ENCODE data around the gene MCTP2. TPM values are rescaled to one million over a fixed set of nuclear protein-coding genes. Genes with fewer than 3 reads are reported as not detected.
"Not testable (repeated sequence)": the region's sequence is repeated elsewhere in the genome, so short reads cannot be mapped to it uniquely, and the experiment has no call there.

Gene MCTP2
- polyA plus RNA-seq, 1 donor from 2014 or later, result 12.2 TPM

DNA sequence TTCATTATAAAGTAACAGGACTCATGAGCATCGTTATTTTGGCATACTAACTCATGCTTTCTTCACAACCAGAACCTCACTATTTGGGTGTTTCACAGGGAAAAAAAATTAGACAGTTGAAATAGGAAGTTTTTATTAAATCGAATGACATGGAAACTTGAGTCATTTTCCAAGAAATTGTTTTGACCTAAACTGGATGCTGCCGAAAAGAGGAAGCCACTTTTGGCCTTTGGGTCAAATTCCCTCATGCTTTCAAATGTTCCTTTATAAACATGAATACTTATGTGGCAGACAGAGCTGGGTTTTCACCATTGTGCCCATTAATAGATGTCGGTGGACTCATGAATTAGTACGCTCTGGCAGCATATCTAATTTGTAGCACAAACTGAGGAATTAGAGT, 224.9 kb downstream of the MCTP2 start:
- no peaks in the 10 kb centered on the region for H3K27me3 Mint-ChIP-seq
- H3K27ac Mint-ChIP-seq, result no peak overlapping the region
- H3K36me3 Mint-ChIP-seq, result peaks cover 16% of the 10 kb centered on the region
- no peaks in the 10 kb centered on the region for H3K9me3 Mint-ChIP-seq
- no peak overlapping the region for H3K4me3 Mint-ChIP-seq
- H3K4me1 Mint-ChIP-seq, result no peaks in the 10 kb centered on the region

DNA sequence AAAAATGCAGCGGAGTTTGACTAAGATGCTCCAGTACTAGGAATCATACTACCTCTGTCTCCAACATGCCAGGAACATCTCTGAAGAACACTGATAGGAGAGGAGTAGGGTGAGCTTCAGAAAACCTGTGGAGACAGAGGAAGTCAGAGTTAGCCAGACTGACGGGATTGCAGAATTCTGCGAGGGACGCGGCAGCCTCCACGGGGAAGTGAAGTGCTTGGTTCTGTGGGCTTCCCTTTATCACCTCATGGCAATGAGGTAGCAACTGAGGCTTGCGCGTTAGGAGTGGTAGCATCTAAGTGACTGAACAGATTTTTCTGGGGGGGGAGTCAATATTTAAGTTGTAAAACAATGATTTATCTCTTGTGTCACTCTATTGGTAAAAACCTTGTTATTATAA, 226.3 kb downstream of the MCTP2 start:
- Mint-ChIP-seq H3K9me3 (no peaks in the 10 kb centered on the region), H3K36me3 (peaks cover 13% of the 10 kb centered on the region), H3K4me1 (no peaks in the 10 kb centered on the region), H3K27ac (no peak overlapping the region), H3K27me3 (no peaks in the 10 kb centered on the region), H3K4me3 (no peak overlapping the region)

DNA sequence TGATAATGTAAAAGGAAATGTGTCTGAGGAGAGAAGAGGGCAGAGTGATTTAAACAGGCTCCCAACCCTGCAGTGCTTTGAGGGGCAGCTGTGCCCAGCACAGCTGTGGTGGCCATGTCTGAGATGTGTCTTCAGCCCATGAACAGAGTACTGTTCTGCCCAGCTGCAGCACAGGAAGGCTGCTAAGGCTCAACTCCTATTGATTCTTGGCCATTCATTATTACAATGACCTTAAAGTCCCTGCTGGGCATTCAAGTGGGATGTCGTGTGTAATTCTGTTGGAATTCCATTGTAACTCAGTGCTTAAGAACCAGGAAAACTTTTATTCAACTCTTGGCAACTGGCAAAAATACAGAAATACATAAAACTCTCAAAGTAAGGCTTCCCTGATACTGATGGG, 229.3 kb downstream of the MCTP2 start:
- H3K36me3 Mint-ChIP-seq, result peaks cover 12% of the 10 kb centered on the region
- H3K4me3 Mint-ChIP-seq, result no peak overlapping the region

DNA sequence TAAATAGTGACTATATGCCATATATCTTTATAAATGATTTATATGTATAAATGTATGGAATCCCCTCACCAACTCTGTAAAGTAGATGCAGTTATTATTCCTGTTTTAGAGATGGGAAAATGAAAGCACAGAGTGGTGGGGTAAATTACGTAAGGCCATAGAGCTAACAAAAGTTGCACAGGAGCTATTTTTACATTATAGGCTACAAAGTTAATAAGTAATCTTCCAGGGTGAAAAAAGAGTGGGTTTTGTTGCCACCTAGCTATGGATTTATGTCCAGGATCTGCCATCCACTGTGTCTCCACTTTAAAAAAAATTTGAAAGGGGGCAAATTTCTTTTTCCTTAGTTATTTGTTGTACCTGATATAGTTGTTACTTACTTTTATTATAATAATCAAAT, 235.7 kb downstream of the MCTP2 start:
- Mint-ChIP-seq H3K27ac (no peak overlapping the region), H3K4me1 (peaks cover 0 to 1% (median 0%) of the 10 kb centered on the region in 3 donors), H3K36me3 (peaks cover 6% of the 10 kb centered on the region), H3K4me3 (no peak overlapping the region), H3K27me3 (no peaks in the 10 kb centered on the region), H3K9me3 (no peaks in the 10 kb centered on the region)

More for the DNA sequence above, 229.3 kb downstream of the MCTP2 start:
- no peak overlapping the region for H3K27ac Mint-ChIP-seq
- H3K27me3 Mint-ChIP-seq, result no peaks in the 10 kb centered on the region
- H3K4me1 Mint-ChIP-seq, result no peaks in the 10 kb centered on the region
- H3K9me3 Mint-ChIP-seq, result no peaks in the 10 kb centered on the region

DNA sequence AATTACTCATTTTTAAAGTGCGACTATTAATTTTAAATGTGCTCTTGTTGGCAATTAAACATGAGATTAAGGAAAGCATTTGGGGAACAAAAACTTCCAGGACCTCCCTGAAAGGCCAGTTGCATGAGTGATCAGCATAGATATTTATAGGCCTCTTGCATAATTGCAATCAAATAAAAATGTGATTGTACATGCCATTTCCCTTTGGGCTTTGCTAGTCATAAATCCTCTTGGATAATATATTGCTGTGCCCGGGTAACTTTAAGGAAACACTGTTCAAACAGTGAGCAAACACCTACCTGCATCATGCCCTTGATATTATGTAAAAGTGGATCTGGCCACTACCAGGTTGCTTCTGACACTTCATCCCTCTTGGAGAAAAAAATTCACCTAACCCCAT, 239.1 kb downstream of the MCTP2 start:
- H3K27ac Mint-ChIP-seq, result no peak overlapping the region
- H3K36me3 Mint-ChIP-seq, result peaks cover 7% of the 10 kb centered on the region
- peaks cover 0 to 3% (median 0%) of the 10 kb centered on the region in 3 donors for H3K4me1 Mint-ChIP-seq
- no peaks in the 10 kb centered on the region for H3K27me3 Mint-ChIP-seq
- no peak overlapping the region for H3K4me3 Mint-ChIP-seq
- H3K9me3 Mint-ChIP-seq, result peaks cover 0 to 1% (median 0%) of the 10 kb centered on the region in 3 donors

DNA sequence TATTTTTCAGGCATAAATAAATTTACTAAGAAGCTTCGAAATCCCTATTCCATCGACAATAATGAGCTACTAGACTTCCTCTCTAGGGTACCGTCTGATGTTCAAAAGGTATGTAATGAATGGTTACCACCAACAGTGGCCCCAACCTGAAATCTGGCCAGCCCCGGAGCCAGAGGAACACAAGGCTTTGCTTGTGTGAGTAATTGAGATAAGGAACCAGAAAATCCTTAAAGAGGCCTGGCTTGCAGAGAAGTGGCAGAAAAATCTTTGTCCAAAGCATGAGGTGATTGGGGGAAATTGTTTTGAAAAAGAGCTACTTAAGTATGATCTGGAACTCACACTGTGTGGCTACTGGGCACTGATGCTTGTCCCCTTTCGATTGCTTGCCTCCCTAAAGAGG, 245.3 kb downstream of the MCTP2 start:
- Mint-ChIP-seq H3K4me1 (peaks cover 1 to 16% (median 6%) of the 10 kb centered on the region in 3 donors), H3K36me3 (peaks cover 24% of the 10 kb centered on the region), H3K4me3 (no peak overlapping the region), H3K9me3 (peaks cover 0 to 1% (median 0%) of the 10 kb centered on the region in 3 donors), H3K27ac (no peak overlapping the region), H3K27me3 (no peaks in the 10 kb centered on the region)

DNA sequence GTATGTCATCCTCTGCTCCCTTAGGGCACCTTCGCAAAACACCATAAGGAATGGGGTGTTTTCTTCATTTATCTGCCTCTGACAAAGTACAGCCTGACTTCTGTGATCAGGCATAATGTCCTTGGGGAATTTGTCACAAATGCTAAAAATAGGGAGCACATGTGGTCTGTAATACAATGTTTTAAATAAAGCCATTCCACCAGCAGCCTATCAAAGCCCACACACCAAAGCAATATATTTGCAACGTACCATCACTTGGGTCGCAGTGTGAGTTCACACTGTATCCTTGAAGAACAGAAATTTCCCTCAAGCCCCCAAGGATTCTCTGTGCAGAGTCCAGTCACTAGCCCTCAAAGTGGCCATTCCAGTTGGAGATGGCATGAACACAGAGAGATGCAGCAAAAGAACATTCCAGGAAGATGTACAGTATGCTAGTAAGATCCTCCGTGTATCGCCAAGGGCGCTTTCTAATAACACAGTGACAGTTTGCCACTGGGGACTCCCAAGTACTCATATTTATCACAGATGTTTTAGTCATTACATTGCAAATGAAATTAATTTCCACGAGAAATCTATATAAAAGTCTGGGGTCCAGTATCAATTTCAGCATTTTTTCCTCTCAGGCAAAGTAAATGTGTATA, 246.7 kb downstream of the MCTP2 start:
- H3K4me3 Mint-ChIP-seq, result peak overlapping the region in 1 of 4 donors; percentile 3
- no peak overlapping the region for H3K27ac Mint-ChIP-seq

DNA sequence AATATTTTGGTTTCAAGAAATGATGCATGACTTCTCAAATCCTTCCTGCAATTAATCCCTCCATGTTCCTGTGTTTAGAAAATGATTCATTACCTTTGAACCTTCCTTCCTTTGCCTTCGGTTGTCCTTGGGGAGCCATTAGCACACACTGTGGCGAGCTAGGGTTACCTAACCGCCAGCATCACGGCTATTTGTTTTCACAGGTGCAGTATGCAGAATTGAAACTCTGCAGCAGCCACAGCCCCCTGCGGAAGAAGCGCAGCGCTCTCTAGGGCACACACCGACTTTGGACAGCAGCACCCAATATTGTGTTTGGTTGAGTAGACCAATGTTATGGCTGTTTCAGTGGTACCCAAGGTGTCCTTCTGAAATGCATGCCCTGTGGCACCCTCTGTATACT, 247.4 kb downstream of the MCTP2 start:
- Mint-ChIP-seq H3K36me3 (peaks cover 24% of the 10 kb centered on the region), H3K27me3 (no peaks in the 10 kb centered on the region), H3K4me3 (no peak overlapping the region), H3K4me1 (peaks cover 0 to 16% (median 6%) of the 10 kb centered on the region in 3 donors), H3K27ac (no peak overlapping the region), H3K9me3 (peaks cover 0 to 6% (median 5%) of the 10 kb centered on the region in 3 donors)

More for the DNA sequence above, 246.7 kb downstream of the MCTP2 start:
- peaks cover 24% of the 10 kb centered on the region for H3K36me3 Mint-ChIP-seq
- H3K4me1 Mint-ChIP-seq, result peaks cover 0 to 16% (median 6%) of the 10 kb centered on the region in 3 donors
- H3K9me3 Mint-ChIP-seq, result peaks cover 0 to 6% (median 5%) of the 10 kb centered on the region in 3 donors
- H3K27me3 Mint-ChIP-seq, result no peaks in the 10 kb centered on the region

DNA sequence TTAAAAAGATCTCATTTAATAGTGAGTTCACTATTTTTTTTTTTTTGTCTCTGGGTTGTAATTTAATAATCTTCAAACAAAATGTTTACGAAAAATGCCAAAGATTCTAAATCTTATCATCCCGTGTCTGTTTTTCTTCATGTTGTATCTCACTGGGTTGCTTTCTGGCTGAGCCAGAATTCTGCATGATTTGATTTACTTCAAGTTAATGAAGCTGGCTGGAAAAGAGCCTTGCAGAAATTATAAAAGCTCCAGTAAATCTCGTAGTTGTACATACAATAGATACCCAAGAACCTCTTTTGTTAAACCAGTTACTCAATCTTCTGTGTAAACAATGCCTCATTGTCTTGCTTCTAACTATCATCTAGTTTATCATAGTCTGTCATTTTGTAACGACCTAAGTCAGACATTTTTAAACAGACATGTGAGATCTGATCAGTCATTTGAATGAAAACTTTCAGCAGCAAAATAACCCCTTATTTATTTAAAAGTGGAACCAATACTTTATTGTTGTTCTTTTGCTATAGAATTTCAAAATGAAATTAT, 249.0 kb downstream of the MCTP2 start:
- no peak overlapping the region for H3K27ac Mint-ChIP-seq
- no peaks in the 10 kb centered on the region for H3K27me3 Mint-ChIP-seq
- peaks cover 0 to 10% (median 4%) of the 10 kb centered on the region in 3 donors for H3K9me3 Mint-ChIP-seq
- peaks cover 0 to 16% (median 6%) of the 10 kb centered on the region in 3 donors for H3K4me1 Mint-ChIP-seq
- no peak overlapping the region for H3K4me3 Mint-ChIP-seq
- H3K36me3 Mint-ChIP-seq, result peaks cover 22% of the 10 kb centered on the region

DNA sequence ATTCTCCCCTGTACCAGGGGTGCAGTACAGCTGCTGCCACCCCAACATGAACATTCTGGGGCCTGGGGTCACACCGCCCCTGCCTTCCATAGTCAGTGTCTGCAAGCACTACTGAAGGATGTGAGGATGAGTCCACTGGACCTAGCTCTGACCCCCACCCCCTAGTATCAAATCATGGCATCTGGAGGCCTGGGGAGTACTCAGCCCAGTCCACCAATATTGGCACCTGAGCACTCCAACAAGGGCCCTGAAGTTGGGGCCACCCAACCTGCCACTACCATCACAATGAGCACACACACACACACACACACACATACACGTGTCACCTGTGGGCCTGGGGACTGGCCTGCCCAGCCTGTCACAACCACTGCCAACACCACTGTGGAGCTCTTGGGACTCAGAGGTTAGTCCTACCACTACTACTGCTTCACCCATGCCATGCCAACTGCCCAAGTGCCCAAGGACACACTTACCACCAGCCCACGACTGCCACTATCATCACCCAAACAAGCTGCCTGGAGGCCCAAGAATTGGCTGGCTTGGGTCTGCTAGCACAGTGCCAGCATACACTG, 253.9 kb downstream of the MCTP2 start:
- Mint-ChIP-seq H3K4me1 (no peaks in the 10 kb centered on the region), H3K9me3 (peaks cover 3 to 10% (median 6%) of the 10 kb centered on the region in 3 donors), H3K27me3 (no peaks in the 10 kb centered on the region), H3K27ac (no peak overlapping the region), H3K36me3 (peaks cover 4% of the 10 kb centered on the region), H3K4me3 (no peak overlapping the region)

DNA sequence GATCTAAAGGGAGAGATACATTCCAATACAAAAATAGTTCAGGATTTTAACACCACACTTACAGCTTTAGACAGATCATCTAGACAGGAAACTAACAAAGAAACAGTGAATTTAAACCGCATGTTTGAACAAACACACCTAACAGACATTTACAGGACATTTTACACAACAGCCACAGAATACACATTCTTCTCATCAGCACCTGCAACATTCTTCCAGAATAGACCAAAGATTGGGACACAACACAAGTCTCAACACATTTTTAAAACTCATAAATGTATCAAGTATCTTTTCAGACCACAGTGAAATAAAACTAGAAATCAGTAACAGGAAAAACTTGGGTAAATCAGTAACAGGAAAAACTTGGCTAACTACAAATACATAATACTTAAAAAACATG, 256.3 kb downstream of the MCTP2 start:
- no peaks in the 10 kb centered on the region for H3K27me3 Mint-ChIP-seq
- peaks cover 3 to 7% (median 5%) of the 10 kb centered on the region in 3 donors for H3K9me3 Mint-ChIP-seq

DNA sequence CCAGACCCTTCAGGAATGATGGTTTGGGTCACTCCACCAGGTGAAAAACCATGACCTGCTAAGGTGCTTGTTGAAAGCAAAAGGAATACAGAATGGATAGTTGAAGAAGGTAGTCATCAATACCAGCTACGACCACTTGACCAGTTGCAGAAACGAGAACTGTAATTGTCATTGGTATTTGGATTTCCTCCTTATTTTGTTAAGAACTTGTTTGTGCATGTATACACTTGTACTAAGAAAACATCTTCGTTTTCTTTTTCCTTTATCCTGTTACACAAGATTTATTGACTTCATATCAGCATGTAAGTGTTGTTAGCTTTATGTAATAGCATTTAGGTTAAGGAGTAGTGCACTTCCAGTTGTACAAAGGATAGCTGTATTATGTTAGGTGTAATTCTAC, 261.8 kb downstream of the MCTP2 start:
- Mint-ChIP-seq H3K27ac (no peak overlapping the region), H3K9me3 (peaks cover 0 to 5% (median 5%) of the 10 kb centered on the region in 3 donors), H3K27me3 (peaks cover 4% of the 10 kb centered on the region), H3K4me1 (peaks cover 0 to 1% (median 0%) of the 10 kb centered on the region in 3 donors), H3K4me3 (no peak overlapping the region), H3K36me3 (peaks cover 1% of the 10 kb centered on the region)

More for the DNA sequence above, 256.3 kb downstream of the MCTP2 start:
- Mint-ChIP-seq H3K4me3 (no peak overlapping the region), H3K27ac (no peak overlapping the region), H3K36me3 (no peaks in the 10 kb centered on the region), H3K4me1 (no peaks in the 10 kb centered on the region)

DNA sequence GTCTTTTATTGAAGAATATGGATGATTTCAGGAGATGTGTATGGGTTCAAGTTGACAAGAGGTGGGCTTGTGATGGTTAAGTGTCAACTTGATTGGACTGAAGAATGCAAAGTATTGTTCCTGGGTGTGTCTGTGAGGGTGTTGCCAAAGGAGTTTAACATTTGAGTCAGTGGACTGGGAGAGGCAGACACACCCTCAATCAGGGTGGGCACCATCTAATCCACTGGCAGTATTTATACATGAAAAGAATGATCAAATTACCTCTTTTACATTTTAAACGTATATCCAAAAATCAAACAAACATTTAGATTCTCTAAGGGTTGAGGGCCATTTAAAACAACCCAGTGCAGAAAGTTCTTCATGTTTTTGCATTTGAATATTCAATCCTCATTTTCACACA, 262.2 kb downstream of the MCTP2 start:
- not testable (repeated sequence) for H3K27ac Mint-ChIP-seq, H3K36me3 Mint-ChIP-seq, H3K4me3 Mint-ChIP-seq, H3K27me3 Mint-ChIP-seq, H3K9me3 Mint-ChIP-seq, H3K4me1 Mint-ChIP-seq

DNA sequence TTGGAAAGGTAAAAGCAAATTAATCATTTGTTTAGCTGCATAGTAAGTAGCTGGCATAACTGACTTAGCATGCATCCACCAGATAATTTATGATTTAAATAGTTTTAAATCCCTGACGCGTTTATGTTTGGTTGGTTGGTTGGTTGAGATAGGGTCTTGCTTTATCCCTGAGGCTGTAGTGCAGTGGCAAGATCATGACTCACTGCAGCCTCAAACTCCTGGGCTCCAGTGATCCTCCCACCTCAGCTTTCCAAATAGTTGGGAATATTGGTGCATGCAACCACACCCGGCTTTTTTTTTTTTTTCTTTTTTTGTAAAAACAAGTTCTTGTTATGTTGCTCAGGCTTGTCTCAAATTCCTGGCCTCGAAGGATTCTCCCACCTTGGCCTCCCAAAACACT, 263.4 kb downstream of the MCTP2 start:
- Mint-ChIP-seq H3K9me3 (peaks cover 3 to 12% (median 7%) of the 10 kb centered on the region in 3 donors), H3K27me3 (peaks cover 4% of the 10 kb centered on the region), H3K4me1 (peaks cover 0 to 2% (median 0%) of the 10 kb centered on the region in 3 donors), H3K36me3 (peaks cover 2% of the 10 kb centered on the region), H3K4me3 (no peak overlapping the region), H3K27ac (no peak overlapping the region)

DNA sequence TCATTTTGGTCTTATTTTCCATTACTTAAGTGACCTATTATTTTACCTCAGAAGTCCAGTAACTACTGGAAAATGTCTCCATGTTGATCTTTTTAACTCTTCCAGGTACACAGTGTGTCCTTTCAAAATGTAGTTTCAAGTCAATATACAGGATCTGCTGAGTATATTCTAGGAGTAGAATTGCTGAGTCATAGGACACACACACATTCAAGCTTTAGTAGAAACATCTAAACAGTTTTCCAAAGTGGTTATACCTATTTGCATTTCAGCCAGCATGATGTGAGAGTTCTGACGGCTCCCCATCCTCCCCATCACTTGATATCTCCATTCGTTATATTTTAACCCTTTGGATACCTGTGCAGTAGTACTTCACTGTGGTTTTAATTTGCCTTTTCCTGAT, 271.9 kb downstream of the MCTP2 start:
- Mint-ChIP-seq H3K27ac (no peak overlapping the region), H3K9me3 (peaks cover 7 to 23% (median 13%) of the 10 kb centered on the region in 3 donors), H3K4me3 (no peak overlapping the region), H3K36me3 (no peaks in the 10 kb centered on the region), H3K27me3 (peaks cover 8% of the 10 kb centered on the region), H3K4me1 (peaks cover 0 to under 1% (median 0%) of the 10 kb centered on the region in 3 donors)

DNA sequence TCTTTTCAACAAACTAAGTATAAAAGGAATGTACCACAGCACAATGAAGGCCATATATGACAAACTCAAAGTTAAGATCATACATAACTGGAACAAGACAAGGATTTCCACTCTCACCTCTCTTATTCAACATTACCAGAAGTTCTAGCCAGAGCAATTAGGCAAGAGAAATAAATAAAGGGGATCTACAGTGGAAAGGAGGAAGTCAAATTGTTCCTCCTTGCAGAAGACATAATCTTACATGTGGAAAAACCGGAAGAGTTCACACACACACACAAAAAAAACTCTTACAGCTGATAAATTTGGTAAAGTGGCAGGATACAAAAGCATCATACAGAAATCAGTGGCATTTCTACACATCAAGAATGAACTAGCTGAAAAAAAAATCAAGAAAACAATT, 277.9 kb downstream of the MCTP2 start:
- H3K4me3 Mint-ChIP-seq, result no peak overlapping the region

More for the DNA sequence above, 277.9 kb downstream of the MCTP2 start:
- H3K27me3 Mint-ChIP-seq, result peaks cover 5% of the 10 kb centered on the region
- H3K36me3 Mint-ChIP-seq, result no peaks in the 10 kb centered on the region
- no peak overlapping the region for H3K27ac Mint-ChIP-seq
- H3K4me1 Mint-ChIP-seq, result no peaks in the 10 kb centered on the region
- peaks cover 7 to 20% (median 14%) of the 10 kb centered on the region in 3 donors for H3K9me3 Mint-ChIP-seq
